Kidney (tissue), 14 donors: ENCODE data around the gene CACNG5. TPM values are rescaled to one million over a fixed set of nuclear protein-coding genes. Genes with fewer than 3 reads are reported as not detected.

ENCODE experiments used
- DNase-seq, 5 donors: peaks; one replicate each; pipeline ENCODE4 v3.0.0-alpha.2; 2013 to 2020
- FAIRE-seq: peaks from 2 replicates; lab custom pipeline; 2012; peaks lifted over from hg19 to GRCh38; lab: Jason Lieb, UNC
- H3K27ac ChIP-seq, 2 donors: one replicate each; pipeline ENCODE4 v1.7.0; 2013; ENCODE audit warnings: low read depth in 2 of 2, low read length in 2 of 2, inconsistent platforms in 1 of 2
- H3K27me3 ChIP-seq: one replicate; pipeline ENCODE4 v1.7.1; 2013; ENCODE audit warnings: low read length, inconsistent platforms; ENCODE audit not compliant: control insufficient read depth, insufficient read depth
- H3K36me3 ChIP-seq, 3 donors: one replicate each; pipeline versions ENCODE4 v1.7.0 to v1.7.1; 2013; ENCODE audit warnings: low read length in 3 of 3, control low read depth in 1 of 3, inconsistent platforms in 1 of 3; ENCODE audit not compliant: insufficient read depth in 3 of 3, control insufficient read depth in 2 of 3
- H3K4me1 ChIP-seq, 3 donors: one replicate each; pipeline versions ENCODE4 v1.7.0 to v1.7.1; 2013; ENCODE audit warnings: low read length in 3 of 3, inconsistent platforms in 1 of 3, low read depth in 1 of 3; ENCODE audit not compliant: control insufficient read depth in 2 of 3, insufficient read depth in 2 of 3
- H3K4me3 ChIP-seq, 3 donors: one replicate each; pipeline versions ENCODE4 v1.7.0 to v1.8.1; 2013; ENCODE audit warnings: low read length in 3 of 3, control low read depth in 1 of 3, inconsistent platforms in 1 of 3
- H3K9ac ChIP-seq, 3 donors: one replicate each; pipeline versions ENCODE4 v1.7.0 to v1.7.1; 2013; ENCODE audit warnings: low read length in 3 of 3, control low read depth in 1 of 3, inconsistent platforms in 1 of 3
- H3K9me3 ChIP-seq, 3 donors: one replicate each; pipeline versions ENCODE4 v1.7.0 to v1.7.1; 2013; ENCODE audit warnings: low read length in 3 of 3, control low read depth in 1 of 3, inconsistent platforms in 1 of 3; ENCODE audit not compliant: control insufficient read depth in 2 of 3, insufficient read depth in 1 of 3
- intact Hi-C: fragments of 100-400 bp; cut with DNase I; formaldehyde crosslinking; loops from one replicate; pipeline ENCODE4 v1.11.1; 2022
- polyA plus RNA-seq: library from polyadenylated mRNA; stranded (reverse); fragments of 350-450 nt; fragmentation: Illumina TruSeq; extraction: RNeasy Lipid Tissue Mini Kit (QIAGEN cat#74804); gene quantifications from one replicate; pipeline ENCODE4 v1.2.3, GENCODE V29; 2014; ENCODE audit warnings: low read depth, low replicate concordance; ENCODE audit not compliant: insufficient read depth
- total RNA-seq: library from RNA; stranded (reverse); fragmentation: NEBNext Ultra II Directional; extraction: Animal tissue kit (Norgen Biotek cat#: 25700); gene quantifications from one replicate; pipeline ENCODE4 v1.2.1, GENCODE V29; 2021
- TF ChIP-seq, protein P1 (sequence below): IDR thresholded peaks from 3 replicates; pipeline ENCODE4 v1.5.1; 2012; ENCODE audit warnings: mild to moderate bottlenecking, moderate library complexity, borderline replicate concordance; ENCODE audit not compliant: insufficient read depth; ENCODE audit errors: extremely low read depth
- donor health status: control.
- donor health status: control.
- donor health status: control.
- donor health status: control.
- donor health status: control.
- donor health status: DM: yes; HTN: yes; CAD: no.
- donor health status: Normal renal cell carcinoma (clear cell type).

CACNG5 gene
- total and polyA plus RNA-seq, 2 donors from 2014 or later = not detected

DNA sequence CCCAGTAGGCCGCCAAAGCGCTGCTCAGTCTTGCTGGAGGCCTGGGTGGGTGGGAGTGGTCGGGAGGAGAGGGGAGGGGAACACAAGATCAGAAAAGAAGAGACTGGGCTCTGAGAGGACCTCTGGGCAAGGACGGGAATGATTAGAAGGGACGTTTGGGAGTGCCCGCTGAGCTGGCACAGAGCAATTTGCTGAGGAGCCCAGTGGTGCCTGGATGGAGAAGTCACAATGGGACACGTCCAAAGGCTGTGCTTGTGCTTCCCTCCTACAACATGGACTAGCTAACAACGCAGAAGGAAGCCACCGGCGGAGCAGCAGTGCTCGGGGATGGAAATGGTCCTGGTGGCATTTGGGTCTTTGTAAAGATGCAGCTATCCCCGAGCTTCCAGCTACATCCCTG lies 84.0 kb downstream of the CACNG5 start:
- no peak overlapping the region for H3K27ac ChIP-seq
- TF ChIP-seq, protein P1, sequence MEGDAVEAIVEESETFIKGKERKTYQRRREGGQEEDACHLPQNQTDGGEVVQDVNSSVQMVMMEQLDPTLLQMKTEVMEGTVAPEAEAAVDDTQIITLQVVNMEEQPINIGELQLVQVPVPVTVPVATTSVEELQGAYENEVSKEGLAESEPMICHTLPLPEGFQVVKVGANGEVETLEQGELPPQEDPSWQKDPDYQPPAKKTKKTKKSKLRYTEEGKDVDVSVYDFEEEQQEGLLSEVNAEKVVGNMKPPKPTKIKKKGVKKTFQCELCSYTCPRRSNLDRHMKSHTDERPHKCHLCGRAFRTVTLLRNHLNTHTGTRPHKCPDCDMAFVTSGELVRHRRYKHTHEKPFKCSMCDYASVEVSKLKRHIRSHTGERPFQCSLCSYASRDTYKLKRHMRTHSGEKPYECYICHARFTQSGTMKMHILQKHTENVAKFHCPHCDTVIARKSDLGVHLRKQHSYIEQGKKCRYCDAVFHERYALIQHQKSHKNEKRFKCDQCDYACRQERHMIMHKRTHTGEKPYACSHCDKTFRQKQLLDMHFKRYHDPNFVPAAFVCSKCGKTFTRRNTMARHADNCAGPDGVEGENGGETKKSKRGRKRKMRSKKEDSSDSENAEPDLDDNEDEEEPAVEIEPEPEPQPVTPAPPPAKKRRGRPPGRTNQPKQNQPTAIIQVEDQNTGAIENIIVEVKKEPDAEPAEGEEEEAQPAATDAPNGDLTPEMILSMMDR = no peak
- H3K9ac ChIP-seq = no peak overlapping the region
- H3K36me3 ChIP-seq = no peaks in the 10 kb centered on the region
- DNase-seq (no peak), FAIRE-seq (no peak)
- no peak overlapping the region for H3K4me3 ChIP-seq
- no peaks in the 10 kb centered on the region for H3K27me3 ChIP-seq
- no peaks in the 10 kb centered on the region for H3K4me1 ChIP-seq
- no peaks in the 10 kb centered on the region for H3K9me3 ChIP-seq
- intact Hi-C loops = no loop called here

DNA sequence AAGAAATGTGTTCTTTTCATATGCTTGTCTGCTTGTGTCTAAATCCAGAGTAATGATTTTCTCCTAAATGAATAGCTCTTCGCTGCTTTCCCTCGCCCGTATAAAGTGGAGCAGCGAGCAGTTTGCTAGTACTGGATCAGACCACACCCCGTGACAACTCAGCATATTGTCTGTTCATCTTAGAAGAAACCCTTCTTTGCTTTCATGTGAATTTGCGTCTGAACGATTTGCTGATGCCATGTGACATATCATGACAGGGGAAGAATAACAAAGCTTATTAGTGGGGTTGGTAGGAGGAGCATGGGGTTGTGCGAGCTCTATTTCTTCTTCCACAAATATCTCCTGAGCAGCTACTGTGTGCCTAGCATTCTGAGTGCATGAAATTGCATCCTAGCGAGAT lies 85.5 kb downstream of the CACNG5 start:
- intact Hi-C loops = no loop called here
- Histone ChIP-seq H3K27ac (no peak overlapping the region), H3K27me3 (no peaks in the 10 kb centered on the region), H3K9me3 (no peaks in the 10 kb centered on the region), H3K9ac (no peak overlapping the region), H3K4me3 (no peak overlapping the region), H3K36me3 (no peaks in the 10 kb centered on the region), H3K4me1 (no peaks in the 10 kb centered on the region)
- FAIRE-seq = no peak
- DNase-seq = no peak
- TF ChIP-seq, protein P1 = no peak

DNA sequence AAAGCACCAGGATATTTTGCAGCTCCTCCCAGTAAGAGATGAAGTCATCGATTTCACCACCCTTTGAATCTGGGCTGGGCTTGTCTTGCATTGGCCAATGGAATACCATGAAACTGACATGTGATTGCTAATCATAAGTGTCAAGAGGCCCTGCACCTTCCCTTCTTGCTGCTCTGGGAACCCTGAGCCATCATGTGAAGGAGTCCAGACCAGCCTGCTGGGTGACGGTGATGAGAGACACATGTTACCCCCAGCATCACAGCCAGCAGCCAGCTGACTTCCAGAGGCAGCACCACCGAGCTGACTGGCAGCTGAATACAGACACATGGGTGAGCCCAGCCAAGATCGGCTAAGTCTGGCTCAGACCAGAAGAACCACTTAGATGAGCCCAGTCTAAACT lies 86.0 kb downstream of the CACNG5 start:
- no peak overlapping the region for H3K9ac ChIP-seq
- intact Hi-C loops = no loop called here
- no peak overlapping the region for H3K4me3 ChIP-seq
- no peak for FAIRE-seq
- no peaks in the 10 kb centered on the region for H3K4me1 ChIP-seq
- H3K9me3 ChIP-seq = no peaks in the 10 kb centered on the region
- H3K36me3 ChIP-seq = no peaks in the 10 kb centered on the region
- no peak for DNase-seq
- no peak overlapping the region for H3K27ac ChIP-seq
- TF ChIP-seq, protein P1 = no peak
- no peaks in the 10 kb centered on the region for H3K27me3 ChIP-seq

DNA sequence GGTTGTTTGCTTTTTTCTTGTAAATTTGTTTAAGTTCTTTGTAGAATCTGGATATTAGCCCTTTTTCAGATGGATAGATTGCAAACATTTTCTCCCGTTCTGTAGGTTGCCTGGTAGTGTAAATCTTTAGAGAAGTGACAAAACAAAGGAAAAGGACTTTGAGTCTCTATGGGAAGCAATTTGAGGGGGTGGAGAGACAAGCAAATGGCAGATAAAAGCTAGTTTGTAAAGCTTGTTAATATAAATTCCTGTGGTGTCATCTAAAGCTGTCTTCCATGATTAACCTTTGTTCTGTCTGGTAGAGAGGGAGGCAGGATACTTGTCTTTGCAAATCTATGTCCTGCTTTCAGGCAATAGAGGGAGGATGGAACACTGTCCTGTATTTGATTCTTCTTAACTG lies 89.0 kb downstream of the CACNG5 start:
- Histone ChIP-seq H3K4me3 (no peak overlapping the region), H3K27ac (no peak overlapping the region), H3K27me3 (no peaks in the 10 kb centered on the region), H3K36me3 (no peaks in the 10 kb centered on the region), H3K4me1 (no peaks in the 10 kb centered on the region), H3K9me3 (no peaks in the 10 kb centered on the region), H3K9ac (no peak overlapping the region)
- intact Hi-C loops = no loop called here
- TF ChIP-seq, protein P1 = no peak
- no peak for DNase-seq
- no peak for FAIRE-seq
